HepG2 (cell line): ENCODE measurements around the gene MYLK. TPM values are rescaled to one million over a fixed set of nuclear protein-coding genes. Genes with fewer than 3 reads are reported as not detected.
A peak's percentile ranks its signal among the peaks of the same experiment; 100 is the strongest.

Source experiments
- ATAC-seq: fragments of 200-7000 bp; cut with Tn5 transposase; 3 replicates; pipeline ENCODE4 v1.9.1; 2020; ENCODE audit warnings: mild to moderate bottlenecking, moderate library complexity
- BruUV-seq: library from RNA; stranded (reverse); fragments of 400-500 nt; replicated peaks from 2 replicates; lab custom pipeline; 2021; lab: Mats Ljungman, UMichigan
- CTCF ChIA-PET: fragments of 300-600 bp; formaldehyde crosslinking; extraction: SDS; loops from one replicate; lab custom pipeline; 2021; ENCODE audit warnings: low total read pairs, inconsistent platforms, low intra/inter-chr PET ratio; lab: Yijun Ruan, JAX
- POLR2A ChIA-PET: fragments of 350-600 bp; sonication (Branson Sonifier 250); formaldehyde crosslinking; loops from one replicate; lab custom pipeline; 2020; ENCODE audit warnings: antibody characterized with exemption, inconsistent platforms; lab: Yijun Ruan, JAX
- DNase-seq: peaks from one replicate; pipeline ENCODE4 v3.0.0-alpha.2; 2015; ENCODE audit warnings: low spot score
- FAIRE-seq: peaks from 3 replicates; lab custom pipeline; 2011; peaks lifted over from hg19 to GRCh38; lab: Jason Lieb, UNC
- H2AFZ ChIP-seq: one replicate; pipeline ENCODE4 v1.6.1; 2011; ENCODE audit warnings: low read length, inconsistent platforms
- H3K27ac ChIP-seq: fragments of 300-600 bp; 3 replicates; pipeline ENCODE4 v1.8.0; 2011; ENCODE audit warnings: mixed run types, mild to moderate bottlenecking, mixed read lengths, low read length, inconsistent platforms; ENCODE audit not compliant: insufficient read depth; ENCODE audit errors: extremely low read length
- H3K27me3 ChIP-seq, 2 experiments: fragments of 200-600 bp in 1 of 2; 2 replicates in 1 of 2; 3 replicates in 1 of 2; pipeline versions ENCODE4 v1.6.0 to v1.8.0; 2011; ENCODE audit warnings: low read length in 2 of 2, mild to moderate bottlenecking in 2 of 2, moderate library complexity in 2 of 2, inconsistent platforms in 1 of 2; ENCODE audit not compliant: insufficient read depth in 2 of 2, control insufficient read depth in 1 of 2
- H3K36me3 ChIP-seq, 2 experiments: fragments of 200-600 bp in 1 of 2; replicated peaks in 1 of 2; 2 replicates in 1 of 2; 3 replicates in 1 of 2; pipeline versions ENCODE4 v1.5.1 to v1.8.0; 2011; ENCODE audit warnings: low read length in 2 of 2, inconsistent platforms in 1 of 2; ENCODE audit not compliant: insufficient read depth in 2 of 2, control insufficient read depth in 1 of 2
- H3K4me1 ChIP-seq: 2 replicates; pipeline ENCODE4 v1.5.1; 2012; ENCODE audit warnings: low read length, inconsistent platforms; ENCODE audit not compliant: insufficient read depth
- H3K4me2 ChIP-seq: 2 replicates; pipeline ENCODE4 v1.6.0; 2011; ENCODE audit warnings: low read depth, low read length, inconsistent platforms
- H3K4me3 ChIP-seq, 3 experiments: fragments of 200-600 bp in 1 of 3; sonication (generic), shearing (Covaris generic) in 1 of 3; replicated peaks in 1 of 3; 2 replicates each; pipeline ENCODE4 v1.5.1; 2011 to 2016; ENCODE audit warnings: low read length in 3 of 3, inconsistent platforms in 2 of 3, low read depth in 2 of 3, mild to moderate bottlenecking in 2 of 3, control low read depth in 1 of 3, mixed read lengths in 1 of 3; ENCODE audit not compliant: insufficient read depth in 1 of 3
- H3K79me2 ChIP-seq: one replicate; pipeline ENCODE4 v1.6.1; 2011; ENCODE audit warnings: low read length, inconsistent platforms; ENCODE audit not compliant: insufficient read depth
- H3K9ac ChIP-seq: 2 replicates; pipeline ENCODE4 v1.6.0; 2011; ENCODE audit warnings: mild to moderate bottlenecking, low read depth, low read length, inconsistent platforms; ENCODE audit not compliant: insufficient read depth
- H3K9me3 ChIP-seq: 2 replicates; pipeline ENCODE4 v1.5.1; 2012; ENCODE audit warnings: mild to moderate bottlenecking, low read length
- H4K20me1 ChIP-seq: 2 replicates; pipeline ENCODE4 v1.6.0; 2011; ENCODE audit warnings: inconsistent platforms, mild to moderate bottlenecking, low read length, moderate library complexity; ENCODE audit not compliant: insufficient read depth
- AHR ChIP-seq: IDR thresholded peaks from 2 replicates; pipeline ENCODE4 v1.6.1; 2018; ENCODE audit warnings: missing genetic modification reagents, missing compliant biosample characterization
- EP300 ChIP-seq, 3 experiments: sonication (generic) in 1 of 3; formaldehyde crosslinking in 1 of 3; IDR thresholded peaks; 2 replicates each; pipeline versions ENCODE4 v1.5.1 to v1.6.1; 2011 to 2020; ENCODE audit warnings: low read depth in 2 of 3, low read length in 2 of 3, borderline replicate concordance in 1 of 3, improper control_type of control experiment in 1 of 3, mild to moderate bottlenecking in 1 of 3, missing genetic modification reagents in 1 of 3, moderate library complexity in 1 of 3
- HNRNPL ChIP-seq: fragments of 200-400 bp; formaldehyde crosslinking; IDR thresholded peaks from 2 replicates; pipeline ENCODE4 v1.6.1; 2017; ENCODE audit warnings: mild to moderate bottlenecking, low read depth, low read length
- KAT2B ChIP-seq: fragments of 150-350 bp; IDR thresholded peaks from 2 replicates; pipeline ENCODE4 v1.6.1; 2014; ENCODE audit warnings: low read depth, low read length, borderline replicate concordance
- NR2C2 ChIP-seq: sonication (generic); formaldehyde crosslinking; IDR thresholded peaks from 2 replicates; pipeline ENCODE4 v1.4.0; 2020; ENCODE audit warnings: missing genetic modification reagents, mild to moderate bottlenecking, moderate library complexity, borderline replicate concordance
- RARA ChIP-seq: IDR thresholded peaks from 2 replicates; pipeline ENCODE4 v1.6.1; 2016; ENCODE audit warnings: missing genetic modification reagents, missing compliant biosample characterization
- SOX13 ChIP-seq, 3 experiments: fragments of 450-650 bp in 1 of 3; sonication (generic) in 1 of 3; formaldehyde crosslinking in 1 of 3; IDR thresholded peaks in 2 of 3; conservative IDR thresholded peaks in 1 of 3; 2 replicates each; pipeline versions ENCODE4 v1.5.0 to v1.6.1; 2016 to 2020; ENCODE audit warnings: antibody characterized with exemption in 1 of 3, mild to moderate bottlenecking in 1 of 3, missing compliant biosample characterization in 1 of 3, missing genetic modification reagents in 1 of 3, moderate library complexity in 1 of 3
- SRSF4 ChIP-seq: fragments of 200-400 bp; formaldehyde crosslinking; IDR thresholded peaks from one replicate; pipeline ENCODE4 v1.6.1; 2018; ENCODE audit warnings: mild to moderate bottlenecking, low read depth, low read length, moderate library complexity; ENCODE audit not compliant: poor library complexity, severe bottlenecking
- TBP ChIP-seq: sonication (generic); formaldehyde crosslinking; IDR thresholded peaks from 2 replicates; pipeline ENCODE4 v1.5.0; 2020; ENCODE audit warnings: missing genetic modification reagents
- YEATS4 ChIP-seq: sonication (generic); formaldehyde crosslinking; IDR thresholded peaks from 2 replicates; pipeline ENCODE4 v1.4.0; 2020; ENCODE audit warnings: missing genetic modification reagents, borderline replicate concordance
- YY1 ChIP-seq: IDR thresholded peaks from 2 replicates; pipeline ENCODE4 v1.6.1; 2011; ENCODE audit warnings: low read length, low read depth, moderate library complexity, mild to moderate bottlenecking; ENCODE audit not compliant: insufficient read depth, insufficient replicate concordance
- ZNF329 ChIP-seq: sonication (generic); formaldehyde crosslinking; IDR thresholded peaks from 2 replicates; pipeline ENCODE4 v1.9.0; 2021; ENCODE audit warnings: low read depth, mild to moderate bottlenecking, missing genetic modification reagents
- ZNF335 ChIP-seq: sonication (generic); formaldehyde crosslinking; IDR thresholded peaks from 2 replicates; pipeline ENCODE4 v1.4.0; 2020; ENCODE audit warnings: missing genetic modification reagents
- in situ Hi-C: cut with HindIII; loops from 2 replicates; pipeline ENCODE4 v1.10.0; 2017; ENCODE audit warnings: low pct_unique_long_range_greater_than_20kb; ENCODE audit not compliant: extremely low pct_ligation_motif_present
- intact Hi-C: fragments of 100-400 bp; cut with micrococcal nuclease; formaldehyde crosslinking; loops from one replicate; pipeline ENCODE4 v1.10.0; 2022; ENCODE audit not compliant: unreplicated experiment
- polyA plus RNA-seq, 8 experiments: library from polyadenylated mRNA; depleted of rRNA in 3 of 8; stranded (reverse) in 7 of 8; unstranded in 1 of 8; fragments of >200 nt; fragmentation: Illumina TruSeq in 4 of 8; extraction: Trizol in 4 of 8; gene quantifications; 2 replicates each; pipeline versions ENCODE4 v1.2.1 to v1.2.3, GENCODE V29; 2011 to 2016; ENCODE audit warnings: low read depth in 4 of 8, missing spikeins in 1 of 8, mixed read lengths in 1 of 8; ENCODE audit not compliant: insufficient read depth in 1 of 8
- total RNA-seq, 5 experiments: library from RNA; depleted of rRNA; stranded (reverse); fragments of >200 nt; fragmentation: Illumina TruSeq; extraction: Trizol; gene quantifications; 2 replicates each; pipeline ENCODE4 v1.2.3, GENCODE V29; 2016; ENCODE audit warnings: low read depth in 1 of 5
- TF ChIP-seq, protein P1 (sequence below): sonication (generic); formaldehyde crosslinking; IDR thresholded peaks from 2 replicates; pipeline ENCODE4 v1.5.0; 2020; ENCODE audit warnings: missing genetic modification reagents
- TF ChIP-seq, protein P2 (sequence below): sonication (generic); formaldehyde crosslinking; IDR thresholded peaks from 2 replicates; pipeline ENCODE4 v1.5.0; 2020; ENCODE audit warnings: mild to moderate bottlenecking, missing genetic modification reagents, borderline replicate concordance

Gene MYLK
- total and polyA plus RNA-seq, 2 of the 13 experiments (the other 11 are each of a cell fraction or from before 2014, with no cell fraction given) = 10.6 to 34.9 TPM

DNA sequence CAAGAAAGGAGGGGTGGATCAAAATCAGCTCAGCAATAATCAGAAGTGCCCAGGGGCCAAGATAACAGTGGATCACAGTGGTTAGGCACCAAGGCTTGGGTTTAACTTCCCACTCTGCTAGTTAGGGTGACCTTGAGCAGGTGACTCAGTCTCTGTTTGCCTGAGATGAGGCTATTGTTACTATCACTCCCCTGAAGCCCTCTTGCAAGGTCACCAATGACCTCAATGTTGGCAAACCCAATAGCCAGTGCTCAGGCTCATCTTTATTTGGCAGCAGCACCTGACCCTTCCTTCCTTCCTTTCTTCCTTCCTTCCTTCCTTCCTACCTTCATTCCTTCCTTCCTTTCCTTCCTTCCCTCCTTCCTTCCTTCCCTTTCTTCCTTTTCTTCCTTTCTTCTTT is 196.8 kb downstream of the MYLK start:
- Histone ChIP-seq H3K27ac (peak overlapping the region; percentile 24), H3K9ac (no peak overlapping the region), H3K79me2 (no peaks in the 10 kb centered on the region), H3K9me3 (no peaks in the 10 kb centered on the region), H4K20me1 (no peaks in the 10 kb centered on the region), H3K27me3 (no peaks in the 10 kb centered on the region), H3K4me3 (no peak overlapping the region), H3K4me2 (no peak overlapping the region), H2AFZ (no peak overlapping the region), H3K4me1 (peaks cover 29% of the 10 kb centered on the region), H3K36me3 (peaks cover 8 to 46% of the 10 kb centered on the region in 2 experiments; a peak in 4 of 5 replicates)
- peak; percentile 80 for ATAC-seq
- peak; percentile 47 for FAIRE-seq
- no TSS peak for BruUV-seq
- POLR2A ChIA-PET = interaction anchor here (1.4 to 2.1 kb wide), 2 partner anchors 15 to 16 kb away, joined by 4 read pairs; no protein-coding TSS in a partner anchor
- in situ Hi-C loops = no loop called here
- DNase-seq = peak; percentile 81
- intact Hi-C loops = no loop called here
- CTCF ChIA-PET = no interaction called here
- TF ChIP-seq EP300 (IDR thresholded peaks at IDR 0.05; ENCODE audit: low read depth in 2 of 2, low read length in 2 of 2) = no peak
- no peak for TF ChIP-seq EP300 (CRISPR knock-in tag; IDR thresholded peaks at IDR 0.05; ENCODE audit: borderline replicate concordance)
- TF ChIP-seq ZNF329 = no peak
- no peak for TF ChIP-seq TBP (CRISPR knock-in tag)
- no peak for TF ChIP-seq AHR (CRISPR knock-in tag)
- TF ChIP-seq, protein P1, sequence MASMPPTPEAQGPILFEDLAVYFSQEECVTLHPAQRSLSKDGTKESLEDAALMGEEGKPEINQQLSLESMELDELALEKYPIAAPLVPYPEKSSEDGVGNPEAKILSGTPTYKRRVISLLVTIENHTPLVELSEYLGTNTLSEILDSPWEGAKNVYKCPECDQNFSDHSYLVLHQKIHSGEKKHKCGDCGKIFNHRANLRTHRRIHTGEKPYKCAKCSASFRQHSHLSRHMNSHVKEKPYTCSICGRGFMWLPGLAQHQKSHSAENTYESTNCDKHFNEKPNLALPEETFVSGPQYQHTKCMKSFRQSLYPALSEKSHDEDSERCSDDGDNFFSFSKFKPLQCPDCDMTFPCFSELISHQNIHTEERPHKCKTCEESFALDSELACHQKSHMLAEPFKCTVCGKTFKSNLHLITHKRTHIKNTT (CRISPR knock-in tag) = no peak
- TF ChIP-seq, protein P2, sequence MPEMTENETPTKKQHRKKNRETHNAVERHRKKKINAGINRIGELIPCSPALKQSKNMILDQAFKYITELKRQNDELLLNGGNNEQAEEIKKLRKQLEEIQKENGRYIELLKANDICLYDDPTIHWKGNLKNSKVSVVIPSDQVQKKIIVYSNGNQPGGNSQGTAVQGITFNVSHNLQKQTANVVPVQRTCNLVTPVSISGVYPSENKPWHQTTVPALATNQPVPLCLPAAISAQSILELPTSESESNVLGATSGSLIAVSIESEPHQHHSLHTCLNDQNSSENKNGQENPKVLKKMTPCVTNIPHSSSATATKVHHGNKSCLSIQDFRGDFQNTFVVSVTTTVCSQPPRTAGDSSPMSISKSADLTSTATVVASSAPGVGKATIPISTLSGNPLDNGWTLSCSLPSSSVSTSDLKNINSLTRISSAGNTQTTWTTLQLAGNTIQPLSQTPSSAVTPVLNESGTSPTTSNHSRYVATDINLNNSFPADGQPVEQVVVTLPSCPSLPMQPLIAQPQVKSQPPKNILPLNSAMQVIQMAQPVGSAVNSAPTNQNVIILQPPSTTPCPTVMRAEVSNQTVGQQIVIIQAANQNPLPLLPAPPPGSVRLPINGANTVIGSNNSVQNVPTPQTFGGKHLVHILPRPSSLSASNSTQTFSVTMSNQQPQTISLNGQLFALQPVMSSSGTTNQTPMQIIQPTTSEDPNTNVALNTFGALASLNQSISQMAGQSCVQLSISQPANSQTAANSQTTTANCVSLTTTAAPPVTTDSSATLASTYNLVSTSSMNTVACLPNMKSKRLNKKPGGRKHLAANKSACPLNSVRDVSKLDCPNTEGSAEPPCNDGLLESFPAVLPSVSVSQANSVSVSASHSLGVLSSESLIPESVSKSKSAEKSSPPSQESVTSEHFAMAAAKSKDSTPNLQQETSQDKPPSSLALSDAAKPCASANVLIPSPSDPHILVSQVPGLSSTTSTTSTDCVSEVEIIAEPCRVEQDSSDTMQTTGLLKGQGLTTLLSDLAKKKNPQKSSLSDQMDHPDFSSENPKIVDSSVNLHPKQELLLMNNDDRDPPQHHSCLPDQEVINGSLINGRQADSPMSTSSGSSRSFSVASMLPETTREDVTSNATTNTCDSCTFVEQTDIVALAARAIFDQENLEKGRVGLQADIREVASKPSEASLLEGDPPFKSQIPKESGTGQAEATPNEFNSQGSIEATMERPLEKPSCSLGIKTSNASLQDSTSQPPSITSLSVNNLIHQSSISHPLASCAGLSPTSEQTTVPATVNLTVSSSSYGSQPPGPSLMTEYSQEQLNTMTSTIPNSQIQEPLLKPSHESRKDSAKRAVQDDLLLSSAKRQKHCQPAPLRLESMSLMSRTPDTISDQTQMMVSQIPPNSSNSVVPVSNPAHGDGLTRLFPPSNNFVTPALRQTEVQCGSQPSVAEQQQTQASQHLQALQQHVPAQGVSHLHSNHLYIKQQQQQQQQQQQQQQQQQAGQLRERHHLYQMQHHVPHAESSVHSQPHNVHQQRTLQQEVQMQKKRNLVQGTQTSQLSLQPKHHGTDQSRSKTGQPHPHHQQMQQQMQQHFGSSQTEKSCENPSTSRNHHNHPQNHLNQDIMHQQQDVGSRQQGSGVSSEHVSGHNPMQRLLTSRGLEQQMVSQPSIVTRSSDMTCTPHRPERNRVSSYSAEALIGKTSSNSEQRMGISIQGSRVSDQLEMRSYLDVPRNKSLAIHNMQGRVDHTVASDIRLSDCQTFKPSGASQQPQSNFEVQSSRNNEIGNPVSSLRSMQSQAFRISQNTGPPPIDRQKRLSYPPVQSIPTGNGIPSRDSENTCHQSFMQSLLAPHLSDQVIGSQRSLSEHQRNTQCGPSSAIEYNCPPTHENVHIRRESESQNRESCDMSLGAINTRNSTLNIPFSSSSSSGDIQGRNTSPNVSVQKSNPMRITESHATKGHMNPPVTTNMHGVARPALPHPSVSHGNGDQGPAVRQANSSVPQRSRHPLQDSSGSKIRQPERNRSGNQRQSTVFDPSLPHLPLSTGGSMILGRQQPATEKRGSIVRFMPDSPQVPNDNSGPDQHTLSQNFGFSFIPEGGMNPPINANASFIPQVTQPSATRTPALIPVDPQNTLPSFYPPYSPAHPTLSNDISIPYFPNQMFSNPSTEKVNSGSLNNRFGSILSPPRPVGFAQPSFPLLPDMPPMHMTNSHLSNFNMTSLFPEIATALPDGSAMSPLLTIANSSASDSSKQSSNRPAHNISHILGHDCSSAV (CRISPR knock-in tag) = no peak
- TF ChIP-seq YY1 = no peak
- 0 out of 2 replicates have a peak, but pooled peaks have one; percentile 35 for TF ChIP-seq NR2C2 (CRISPR knock-in tag)
- no peak for TF ChIP-seq SRSF4
- TF ChIP-seq SOX13 (IDR thresholded peaks at IDR 0.05) = 0 out of 2 replicates have a peak, but pooled peaks have one; percentile 39
- TF ChIP-seq SOX13 (CRISPR knock-in tag; conservative IDR thresholded peaks at IDR 0.05 in 1 of 2, IDR thresholded peaks at IDR 0.05 in 1 of 2) = peak in 1 of 2 experiments; percentile 89; a peak in 2 of 4 replicates
- TF ChIP-seq KAT2B = no peak
- no peak for TF ChIP-seq YEATS4
- no peak for TF ChIP-seq HNRNPL
- TF ChIP-seq RARA (CRISPR knock-in tag) = peak; percentile 27; the same call in 1 of the 2 replicates
- TF ChIP-seq ZNF335 (CRISPR knock-in tag) = 0 out of 2 replicates have a peak, but pooled peaks have one; percentile 25
